Ectodermal cell (in vitro differentiated cells): ENCODE data around the gene MPRIP.
"Not testable (repeated sequence)": the region's sequence is repeated elsewhere in the genome, so short reads cannot be mapped to it uniquely, and the experiment has no call there.

Experiments
- H3K27ac ChIP-seq: 2 replicates; pipeline ENCODE4 v1.7.0; 2013; ENCODE audit warnings: mild to moderate bottlenecking, low read depth, low read length; ENCODE audit not compliant: insufficient read depth, poor library complexity, severe bottlenecking
- H3K27me3 ChIP-seq: 2 replicates; pipeline ENCODE4 v1.7.0; 2013; ENCODE audit warnings: mild to moderate bottlenecking, low read length; ENCODE audit not compliant: insufficient read depth, control insufficient read depth, poor library complexity, severe bottlenecking
- H3K36me3 ChIP-seq: one replicate; pipeline ENCODE4 v1.7.0; 2013; ENCODE audit warnings: low read length; ENCODE audit not compliant: control insufficient read depth, insufficient read depth
- H3K4me1 ChIP-seq: one replicate; pipeline ENCODE4 v1.7.0; 2013; ENCODE audit warnings: low read length; ENCODE audit not compliant: control insufficient read depth, insufficient read depth
- H3K4me3 ChIP-seq: 2 replicates; pipeline ENCODE4 v1.7.0; 2013; ENCODE audit warnings: low read depth, low read length, control low read depth; ENCODE audit not compliant: insufficient read depth
- H3K9me3 ChIP-seq: 2 replicates; pipeline ENCODE4 v1.7.0; 2013; ENCODE audit warnings: mild to moderate bottlenecking, low read length, moderate library complexity; ENCODE audit not compliant: control insufficient read depth
- WGBS, 2 experiments: methylation state at CpG; one replicate each; pipeline ENCODE4 v1.1.7; 2013; ENCODE audit warnings: missing lambda C conversion rate in 2 of 2; 5-methylcytosine and 5-hydroxymethylcytosine counted together

The MPRIP gene

DNA sequence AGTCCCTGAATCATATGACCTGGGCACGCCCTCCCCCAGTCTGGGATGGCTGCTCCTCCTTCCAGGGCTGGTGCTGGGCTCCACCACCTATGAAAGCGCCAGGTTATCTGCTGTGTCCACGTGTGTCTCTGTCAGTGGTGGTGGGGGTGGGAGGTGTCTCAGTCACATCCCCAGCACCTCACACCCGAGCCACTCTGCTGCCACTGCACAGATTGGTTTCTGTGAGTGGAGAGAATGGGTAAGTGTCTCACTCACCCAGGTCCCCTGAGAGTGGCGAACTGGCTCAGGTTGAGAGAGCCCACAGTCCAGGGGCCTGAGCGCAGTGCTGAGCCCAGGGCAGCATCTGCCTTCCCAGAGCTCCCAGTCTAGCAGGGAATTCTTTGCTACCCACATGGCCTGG, 84.9 kb downstream of the MPRIP start:
- H3K27me3 ChIP-seq: no peaks in the 10 kb centered on the region
- WGBS, 2 experiments: 96% methylated on average over 6 of the region's 6 CpGs
- H3K27ac ChIP-seq: no peak overlapping the region
- peaks cover 26% of the 10 kb centered on the region for H3K4me1 ChIP-seq
- no peaks in the 10 kb centered on the region for H3K9me3 ChIP-seq
- peaks cover 3% of the 10 kb centered on the region for H3K36me3 ChIP-seq
- no peak overlapping the region for H3K4me3 ChIP-seq

- Histone ChIP-seq H3K4me1 (peaks cover 33% of the 10 kb centered on the region), H3K36me3 (peaks cover 3% of the 10 kb centered on the region), H3K27ac (no peak overlapping the region), H3K9me3 (no peaks in the 10 kb centered on the region), H3K27me3 (no peaks in the 10 kb centered on the region), H3K4me3 (no peak overlapping the region)
- 92 to 93% methylated on average over 11 of the region's 11 CpGs for WGBS, 2 experiments
Observed at GRCh38 chr17:17127730-17128291, 85.6 kb downstream of the MPRIP start.

- H3K36me3 ChIP-seq: peaks cover 3% of the 10 kb centered on the region
- H3K9me3 ChIP-seq: no peaks in the 10 kb centered on the region
- H3K4me1 ChIP-seq: peaks cover 36% of the 10 kb centered on the region
- no peaks in the 10 kb centered on the region for H3K27me3 ChIP-seq
- no peak overlapping the region for H3K4me3 ChIP-seq
- H3K27ac ChIP-seq: no peak overlapping the region
- WGBS, 2 experiments: 94 to 96% methylated on average over 14 of the region's 14 CpGs
Observed at GRCh38 chr17:17128476-17129075, 86.3 kb downstream of the MPRIP start.

- H3K4me1 ChIP-seq: peaks cover 36% of the 10 kb centered on the region
- no peaks in the 10 kb centered on the region for H3K27me3 ChIP-seq
- H3K9me3 ChIP-seq: no peaks in the 10 kb centered on the region
- peaks cover 3% of the 10 kb centered on the region for H3K36me3 ChIP-seq
- no peak overlapping the region for H3K27ac ChIP-seq
- no peak overlapping the region for H3K4me3 ChIP-seq
- WGBS, 2 experiments: 74 to 81% methylated on average over 4 of the region's 4 CpGs
Observed at GRCh38 chr17:17129466-17129865, 87.2 kb downstream of the MPRIP start.

DNA sequence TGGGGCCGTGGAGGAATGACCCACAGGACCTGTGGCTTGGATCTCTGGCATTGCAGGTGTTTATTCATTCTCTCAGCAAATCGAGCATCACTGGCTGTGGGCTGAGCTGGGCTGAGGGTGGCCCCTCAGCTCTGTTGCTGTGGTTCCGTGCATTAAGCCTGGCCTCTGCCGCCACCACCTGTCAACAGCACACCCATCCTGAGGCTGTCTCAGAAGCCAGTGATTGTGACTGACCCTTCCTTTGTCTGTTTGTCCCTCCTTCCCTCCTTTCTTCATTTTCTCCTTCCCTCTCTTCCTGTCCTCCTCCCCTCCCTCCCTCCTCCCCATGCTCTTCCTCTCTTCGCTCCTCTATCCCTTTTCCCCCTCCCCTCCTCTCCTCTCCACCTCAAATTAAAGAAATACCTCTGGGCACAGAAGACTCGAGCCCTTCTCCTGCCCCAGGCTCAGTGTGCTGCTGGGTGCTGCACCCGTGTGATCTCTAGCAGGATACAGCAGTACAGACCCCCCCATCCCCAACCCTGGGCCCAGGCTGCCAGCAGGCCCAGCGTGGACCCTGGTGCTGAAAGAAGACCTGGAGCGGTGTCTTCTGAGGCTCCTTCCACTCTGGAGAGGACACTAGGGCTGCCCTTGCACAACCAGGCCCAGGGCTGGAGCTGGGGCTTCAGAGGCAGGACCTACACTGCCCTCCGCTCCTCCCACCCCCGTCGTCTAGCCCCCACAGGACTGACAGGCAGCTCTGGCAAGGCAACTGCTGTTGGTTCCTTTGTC, 88.0 kb downstream of the MPRIP start:
- Histone ChIP-seq H3K27ac (no peak overlapping the region), H3K4me1 (peaks cover 33% of the 10 kb centered on the region), H3K4me3 (no peak overlapping the region), H3K27me3 (no peaks in the 10 kb centered on the region), H3K9me3 (no peaks in the 10 kb centered on the region), H3K36me3 (peaks cover 3% of the 10 kb centered on the region)
- WGBS, 2 experiments: 89% methylated on average over 12 of the region's 12 CpGs

DNA sequence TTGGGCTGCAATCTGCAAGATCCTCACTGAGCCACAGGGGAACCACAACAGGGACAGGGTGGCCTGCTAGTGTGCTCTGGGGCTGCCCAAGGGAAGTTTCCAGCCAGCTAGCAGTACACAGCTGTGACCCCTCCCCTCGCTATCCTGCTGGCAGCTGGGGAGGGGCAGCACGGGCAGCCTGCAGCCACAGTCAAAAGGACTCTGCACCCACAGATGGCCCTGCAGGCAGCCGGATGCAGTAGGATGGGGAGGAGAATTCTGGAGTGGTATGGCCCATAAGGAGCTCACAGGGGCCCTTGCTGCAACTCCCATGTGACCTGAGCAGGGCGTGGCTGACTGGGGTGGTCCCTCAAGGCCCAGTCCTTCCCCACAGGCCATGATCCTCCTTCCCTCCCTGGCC, 89.6 kb downstream of the MPRIP start:
- peaks cover 19% of the 10 kb centered on the region for H3K4me1 ChIP-seq
- H3K36me3 ChIP-seq: peaks cover 3% of the 10 kb centered on the region
- H3K27ac ChIP-seq: no peak overlapping the region
- 67 to 69% methylated on average over 4 of the region's 4 CpGs for WGBS, 2 experiments
- H3K4me3 ChIP-seq: no peak overlapping the region
- no peaks in the 10 kb centered on the region for H3K27me3 ChIP-seq
- H3K9me3 ChIP-seq: no peaks in the 10 kb centered on the region

DNA sequence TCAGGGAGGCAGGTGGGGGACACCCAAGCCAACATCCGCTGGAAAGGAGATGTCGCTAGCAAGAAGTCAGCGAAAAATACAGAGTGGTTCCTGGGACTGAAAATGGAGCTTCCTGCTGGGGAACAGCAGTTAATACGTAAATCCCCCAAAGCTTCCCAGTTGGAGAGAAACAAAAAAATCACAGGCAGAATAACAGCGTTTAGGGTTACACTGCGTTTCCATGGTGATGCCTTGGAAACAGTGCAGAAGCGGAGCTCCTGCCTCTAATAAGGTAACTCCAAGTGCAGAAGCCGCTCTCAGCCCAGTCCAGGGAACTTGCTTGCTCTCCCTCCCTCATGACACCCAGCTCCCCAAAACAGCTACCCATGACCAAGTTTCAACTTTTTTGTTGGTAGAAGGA, 90.5 kb downstream of the MPRIP start:
- Histone ChIP-seq H3K36me3 (peaks cover 3% of the 10 kb centered on the region), H3K27ac (no peak overlapping the region), H3K27me3 (no peaks in the 10 kb centered on the region), H3K4me1 (peaks cover 19% of the 10 kb centered on the region), H3K9me3 (no peaks in the 10 kb centered on the region), H3K4me3 (no peak overlapping the region)
- 60 to 65% methylated on average over 8 of the region's 8 CpGs for WGBS, 2 experiments

DNA sequence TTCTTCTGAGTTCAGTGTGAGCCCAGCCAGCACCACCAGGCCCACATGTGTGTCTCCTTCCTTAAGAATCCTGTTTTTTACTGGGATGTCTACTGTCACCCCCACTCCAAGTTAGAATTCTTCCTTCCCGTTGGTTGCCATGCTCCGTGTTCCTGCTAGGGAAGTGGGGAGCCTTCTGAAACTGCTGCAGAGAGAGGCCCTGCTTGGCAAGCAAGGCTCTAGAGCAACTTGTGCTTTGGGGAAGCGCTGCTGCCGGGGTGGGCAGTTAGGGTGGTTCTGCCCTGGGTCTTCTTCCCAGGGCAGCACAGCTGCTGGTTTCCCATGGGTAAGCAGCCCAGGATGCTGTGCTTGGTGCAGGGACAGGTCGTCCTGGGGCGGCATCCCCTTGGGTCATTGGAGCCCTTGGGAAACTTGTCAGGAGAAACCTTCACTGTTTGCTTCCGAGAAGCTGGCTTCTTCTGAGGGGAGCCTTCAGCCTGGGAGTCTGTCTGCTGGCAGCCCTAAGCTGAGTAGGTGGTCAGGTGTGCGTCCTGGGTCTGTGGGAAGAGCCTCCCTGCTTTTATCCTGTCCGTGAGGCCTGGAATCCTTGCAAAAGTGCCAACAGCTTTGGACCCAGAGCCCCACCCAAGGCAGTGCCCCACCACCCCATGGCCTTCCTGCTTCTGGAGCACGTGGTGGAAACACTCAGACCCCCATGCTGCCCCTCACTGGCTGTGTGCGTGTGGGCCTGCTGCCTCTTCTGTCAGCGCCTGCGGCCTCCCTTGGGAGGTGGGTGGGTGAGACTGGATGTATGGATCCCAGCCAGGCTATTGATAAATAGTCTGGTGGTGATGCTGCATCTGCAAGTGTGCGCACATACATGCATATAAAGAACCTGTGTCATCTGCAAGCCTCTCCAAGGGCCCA, 92.0 kb downstream of the MPRIP start:
- 93 to 95% methylated on average over 14 of the region's 14 CpGs for WGBS, 2 experiments
- Histone ChIP-seq H3K27ac (no peak overlapping the region), H3K36me3 (peaks cover 16% of the 10 kb centered on the region), H3K4me1 (peaks cover 19% of the 10 kb centered on the region), H3K27me3 (no peaks in the 10 kb centered on the region), H3K4me3 (no peak overlapping the region), H3K9me3 (no peaks in the 10 kb centered on the region)

DNA sequence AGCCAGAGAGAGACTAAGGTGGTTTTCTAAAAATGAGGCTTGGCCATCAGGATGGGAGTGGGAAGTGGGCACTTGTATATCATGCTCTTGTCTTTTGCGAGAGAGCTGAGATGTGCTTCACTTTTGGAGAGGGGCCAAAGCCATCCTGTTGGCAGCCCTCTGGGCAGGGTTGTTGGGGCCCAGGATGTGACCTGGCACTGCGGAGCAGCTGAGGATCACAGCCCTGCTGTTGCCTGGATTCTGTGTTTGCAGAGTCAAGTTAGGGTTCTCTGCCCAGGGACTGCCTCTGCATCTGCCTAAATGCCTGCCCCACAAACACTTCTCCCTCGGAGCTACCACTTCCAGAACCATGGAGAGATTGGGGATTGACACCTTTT, 92.7 kb downstream of the MPRIP start:
- Histone ChIP-seq H3K9me3 (no peaks in the 10 kb centered on the region), H3K4me1 (peaks cover 19% of the 10 kb centered on the region), H3K36me3 (peaks cover 16% of the 10 kb centered on the region), H3K27ac (no peak overlapping the region), H3K27me3 (no peaks in the 10 kb centered on the region), H3K4me3 (no peak overlapping the region)
- 85 to 88% methylated on average over 3 of the region's 3 CpGs for WGBS, 2 experiments

GRCh38 chr17:17136221-17136620, 94.0 kb downstream of the MPRIP start:
- Histone ChIP-seq H3K36me3 (peaks cover 13% of the 10 kb centered on the region), H3K4me1 (peaks cover 18% of the 10 kb centered on the region)
- 89 to 95% methylated on average over 5 of the region's 5 CpGs for WGBS, 2 experiments
- H3K27me3 ChIP-seq, H3K9me3 ChIP-seq, H3K4me3 ChIP-seq, H3K27ac ChIP-seq: not testable (repeated sequence)
